Measurements from ENCODE around the gene AGPAT2.
"Not testable (repeated sequence)": the region's sequence is repeated elsewhere in the genome, so short reads cannot be mapped to it uniquely, and the experiment has no call there.

AGPAT2 gene

DNA sequence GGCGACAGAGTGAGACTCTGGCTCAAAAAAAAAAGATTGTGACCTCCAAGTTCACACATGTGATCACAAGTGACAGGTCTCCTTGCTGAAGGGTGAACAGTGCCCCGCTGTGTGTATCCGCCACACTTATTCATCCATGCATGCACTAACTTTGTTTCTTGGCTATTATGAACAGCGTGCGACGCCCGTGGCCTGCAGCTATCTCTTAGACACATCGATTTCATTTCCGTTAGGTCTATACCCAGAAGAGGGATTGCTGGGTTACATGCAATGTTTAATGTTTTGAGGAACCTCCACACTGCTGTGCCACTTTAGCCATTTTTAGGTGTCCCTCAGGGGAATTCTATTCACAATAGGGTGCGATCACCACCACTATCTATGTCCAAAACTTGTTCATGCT lies 36.6 kb downstream of the AGPAT2 start:
- DNase-seq = no peak

DNA sequence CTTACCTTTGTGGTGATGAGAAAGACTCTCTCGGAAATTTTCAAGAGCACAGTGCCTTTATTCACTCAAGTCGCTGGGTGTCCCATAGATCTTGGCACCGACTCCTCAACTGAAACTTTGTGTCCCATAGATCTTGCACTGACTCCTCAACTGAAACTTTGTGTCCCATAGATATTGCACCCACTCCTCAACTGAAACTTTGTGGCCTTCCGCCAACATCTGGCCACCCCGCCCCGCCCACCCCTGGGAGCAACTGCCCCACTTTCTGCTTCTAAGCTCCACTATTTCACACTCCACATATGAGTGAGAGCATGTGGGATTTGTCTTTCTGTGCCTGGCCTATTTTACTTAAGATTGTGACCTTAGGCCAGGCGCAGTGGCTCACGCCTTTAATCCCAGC lies 37.2 kb downstream of the AGPAT2 start:
- no peak for DNase-seq

DNA sequence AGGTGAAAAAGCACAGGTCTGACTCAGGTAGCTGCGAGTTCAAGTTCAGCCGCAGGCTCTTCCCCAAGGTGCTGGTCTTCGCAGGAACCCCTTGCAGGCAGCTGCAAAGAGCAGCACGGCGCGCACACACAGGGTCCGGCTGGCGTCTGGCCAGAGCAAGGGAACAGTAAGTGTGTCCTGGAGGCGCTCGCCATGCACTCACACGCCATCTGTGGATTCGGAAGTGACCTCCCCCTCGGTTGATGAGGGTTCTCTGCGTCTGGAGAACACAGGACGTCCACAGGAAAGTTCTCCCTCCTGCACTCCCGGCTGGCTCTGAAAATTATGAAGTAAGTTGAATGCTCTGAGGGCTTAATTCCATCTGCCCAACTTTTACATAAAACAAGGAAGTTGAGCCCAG lies 38.5 kb downstream of the AGPAT2 start:
- DNase-seq = no peak

DNA sequence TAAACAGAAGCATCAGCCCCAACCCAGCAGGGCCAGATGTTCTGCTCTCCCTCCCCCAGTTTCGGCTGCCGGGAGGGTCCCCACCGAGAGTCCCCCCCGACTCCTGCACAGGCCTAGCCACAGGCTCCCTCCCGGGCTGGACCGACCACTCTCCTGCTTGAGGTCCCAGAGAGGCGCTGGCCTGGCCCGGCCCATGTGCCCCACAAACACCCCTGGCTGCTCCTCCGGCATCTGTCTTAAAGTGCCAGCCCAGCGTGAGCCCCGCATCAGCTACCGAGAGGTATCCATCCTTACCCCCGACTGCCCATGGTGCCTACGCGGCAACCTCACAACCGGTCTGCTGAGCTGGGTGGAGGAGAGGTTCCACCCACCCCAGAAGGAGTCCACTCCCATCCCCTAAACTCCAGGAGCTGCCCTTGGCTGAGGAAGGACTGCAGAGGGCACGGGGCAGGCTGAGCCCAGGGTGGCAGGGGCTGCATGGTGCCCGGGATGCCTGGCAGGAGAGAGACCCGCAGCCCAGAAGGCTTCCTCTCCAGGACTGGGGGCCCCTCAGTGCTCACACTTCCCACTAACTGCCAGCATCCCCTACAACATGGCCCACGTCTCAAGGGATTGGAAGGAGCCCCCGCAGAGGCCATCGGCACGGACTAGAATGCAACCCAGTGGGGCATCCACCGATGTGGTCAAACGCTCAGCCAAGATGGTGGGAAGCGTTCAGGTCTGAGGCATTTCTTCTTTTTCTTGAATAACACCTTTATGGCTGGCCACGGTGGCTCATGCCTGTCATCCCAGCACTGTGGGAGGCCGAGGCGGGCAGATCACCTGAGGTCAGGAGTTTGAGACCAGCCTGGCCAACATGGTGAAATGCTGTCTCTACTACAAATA lies 40.2 kb downstream of the AGPAT2 start:
- DNase-seq = no peak

DNA sequence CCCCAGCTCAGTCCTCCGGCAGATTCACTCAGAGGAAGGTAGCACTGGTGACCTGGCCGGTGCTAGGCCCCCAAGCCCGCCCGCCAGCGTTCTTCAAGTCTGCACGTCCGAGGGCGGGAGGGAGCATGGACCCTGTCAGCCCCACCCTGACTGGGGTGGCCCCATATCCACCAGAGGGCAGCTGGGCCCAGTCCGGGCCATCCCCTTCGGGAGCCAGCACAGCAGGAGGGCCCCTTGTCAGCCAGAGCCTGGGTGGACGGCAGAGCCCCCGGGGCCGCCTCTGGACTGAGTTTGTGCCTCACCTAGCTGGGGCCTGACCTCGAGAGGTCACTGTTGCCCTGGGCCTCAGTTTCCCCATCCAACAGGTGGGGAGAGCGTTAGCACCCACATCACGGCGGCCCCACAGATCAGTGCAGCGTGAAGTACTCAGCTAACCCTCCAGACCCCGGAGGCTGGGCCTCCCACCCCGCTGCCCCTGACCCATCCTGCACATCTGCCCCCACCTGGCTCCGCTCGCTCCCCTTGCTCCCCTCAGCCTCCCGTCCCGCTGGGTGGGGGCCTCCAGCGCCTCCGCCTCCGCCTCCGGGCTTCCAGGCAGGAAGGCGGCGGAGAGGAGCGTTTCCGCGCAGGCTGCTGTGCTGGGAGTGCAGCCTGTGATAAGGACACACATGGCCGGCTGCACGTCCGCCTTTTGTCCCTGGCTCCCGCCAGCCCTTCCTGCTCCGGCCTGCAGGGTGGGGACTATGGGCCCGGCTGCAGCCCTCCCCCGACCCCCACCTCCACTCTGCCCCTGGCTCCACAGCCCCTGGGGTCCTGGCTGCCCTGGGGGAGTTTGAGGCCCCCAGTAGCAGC lies 41.1 kb downstream of the AGPAT2 start:
- DNase-seq = no peak

DNA sequence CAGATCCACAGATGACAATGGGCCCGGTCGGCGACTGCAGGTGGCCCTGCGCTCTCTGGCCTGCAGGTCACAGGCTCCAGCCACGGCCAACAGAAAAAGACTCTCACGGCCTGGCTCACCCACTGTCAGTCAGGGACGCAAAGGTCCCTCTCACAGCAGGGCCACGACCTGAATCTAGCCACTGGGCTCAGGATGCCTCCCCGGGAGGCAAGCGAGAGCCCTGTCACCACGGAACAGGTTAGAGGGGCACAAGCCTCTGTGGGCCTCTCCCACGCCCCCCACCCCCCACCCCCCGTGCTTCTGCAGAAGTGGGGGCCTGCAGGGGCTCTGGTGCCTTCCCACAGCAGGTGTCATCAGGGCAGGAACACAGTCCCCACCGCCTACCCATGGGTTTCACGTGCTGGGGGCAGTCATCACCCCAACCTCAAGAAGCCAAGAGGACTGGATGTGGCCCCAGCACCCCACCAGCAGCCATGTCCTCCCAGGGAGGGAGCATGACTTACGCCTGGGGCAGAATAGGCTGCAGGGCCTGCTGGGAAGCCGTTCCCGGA lies 41.8 kb downstream of the AGPAT2 start:
- no peak for DNase-seq

DNA sequence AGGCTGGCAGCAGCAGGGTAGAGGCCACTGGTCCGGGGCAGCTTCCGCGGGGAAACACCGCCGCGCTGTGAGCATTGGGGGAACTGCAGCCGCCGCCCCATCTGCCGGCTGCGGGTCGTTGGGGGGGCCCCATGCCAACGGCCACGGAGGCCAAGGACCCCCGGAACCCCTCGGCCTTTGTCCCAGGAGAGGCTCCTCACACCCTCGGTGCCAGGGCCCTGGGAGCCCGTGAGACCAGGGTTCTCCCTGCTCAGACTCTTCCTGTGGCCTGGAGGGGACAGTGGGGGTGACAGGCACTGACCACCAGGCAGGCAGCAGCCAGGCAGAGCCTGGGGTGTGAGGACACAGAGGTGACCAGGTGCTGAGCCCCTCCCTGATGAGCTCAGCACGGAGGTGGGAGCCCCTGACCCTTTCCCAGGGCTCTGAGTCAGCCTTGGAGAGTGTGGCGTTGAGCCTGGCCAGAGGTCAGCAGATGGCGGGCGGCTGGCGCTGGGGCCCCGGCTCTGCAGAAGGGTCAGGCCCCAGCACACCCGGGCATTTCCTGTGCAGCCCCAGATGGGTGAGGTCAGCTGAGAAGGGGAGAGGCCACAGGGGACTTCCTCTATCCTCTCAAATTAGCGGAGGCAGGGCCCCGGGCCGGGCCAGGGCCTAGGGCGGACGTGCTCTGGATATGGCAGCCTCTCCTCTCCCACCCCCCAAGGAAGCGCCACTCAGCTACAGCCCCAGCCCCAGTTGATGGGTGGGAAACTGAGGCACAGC lies 42.5 kb downstream of the AGPAT2 start:
- DNase-seq = peak in 35 of 58 donors; percentile 6 to 68 (median 34)

DNA sequence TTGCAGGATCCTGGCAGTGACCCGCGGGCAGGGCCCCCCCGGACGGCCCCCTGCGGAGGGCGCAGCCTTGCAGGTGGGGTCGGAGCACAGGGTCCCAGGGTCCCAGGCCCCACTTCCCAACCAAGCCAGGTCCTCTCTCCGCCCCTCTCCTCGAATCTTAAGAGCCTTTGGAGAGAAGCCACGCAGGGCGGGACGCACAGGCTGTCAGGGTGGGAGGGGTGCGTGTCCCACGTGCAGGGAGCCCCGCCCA lies 43.0 kb downstream of the AGPAT2 start:
- peak in 12 of 58 donors; percentile 15 to 53 (median 43) for DNase-seq

DNA sequence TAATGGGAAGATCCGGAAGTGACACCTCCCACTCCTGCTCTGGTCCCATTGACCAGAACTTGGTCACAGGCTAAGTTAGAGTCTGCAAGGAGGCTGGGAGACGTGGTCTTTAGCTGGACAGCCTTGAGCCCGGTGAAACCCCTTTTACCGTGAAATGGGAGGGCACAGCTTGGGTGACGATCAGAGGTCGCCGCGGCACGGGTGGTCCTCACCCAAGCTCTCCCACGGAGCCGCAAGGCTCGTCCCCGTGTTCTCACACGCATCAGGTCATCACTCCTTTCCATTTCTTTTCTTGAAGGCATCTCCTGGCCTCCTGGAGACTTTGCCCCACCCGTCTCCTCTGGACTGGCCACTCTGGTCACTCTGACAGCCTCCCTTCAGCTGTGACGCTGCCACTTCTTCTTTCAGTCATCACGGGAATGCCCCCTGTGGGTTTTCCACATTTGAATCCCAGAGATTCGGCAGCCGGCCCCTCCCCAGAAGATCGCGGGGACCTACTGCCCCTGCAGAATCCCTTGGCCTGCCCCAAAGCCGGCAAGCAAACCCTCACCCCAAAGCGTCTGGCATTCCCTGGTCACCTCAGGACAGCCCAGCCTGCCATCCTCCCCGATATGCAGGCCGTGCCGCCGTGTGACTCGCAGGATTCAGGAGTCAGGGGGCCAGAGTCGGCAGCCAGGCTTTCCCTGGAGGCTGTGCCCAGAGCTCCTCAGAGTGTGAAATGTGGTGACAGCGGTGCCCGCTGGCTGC lies 43.5 kb downstream of the AGPAT2 start:
- DNase-seq = no peak

DNA sequence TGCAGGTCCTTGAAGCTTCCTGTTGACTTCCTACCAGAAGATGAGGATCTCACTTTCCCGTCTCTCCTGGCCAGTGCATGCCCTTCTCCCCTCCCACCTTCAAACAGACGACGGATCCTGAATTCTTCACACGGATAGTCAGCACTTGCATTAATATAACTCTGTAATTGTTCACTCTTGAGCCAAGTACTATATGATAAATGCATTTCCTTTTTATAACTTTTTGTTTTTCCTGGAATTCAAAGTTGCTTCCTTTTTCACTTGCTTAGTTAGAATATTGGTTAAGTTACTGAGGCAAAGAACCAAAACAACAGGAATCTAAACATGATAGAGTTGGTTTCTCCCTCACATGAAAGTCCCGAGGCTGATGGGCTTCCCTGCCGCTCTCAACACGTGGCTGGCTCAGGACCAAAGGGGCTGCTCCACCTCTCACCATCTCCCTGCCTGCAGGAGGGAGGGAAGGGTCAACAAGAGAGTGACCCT lies 44.8 kb downstream of the AGPAT2 start:
- DNase-seq = no peak

DNA sequence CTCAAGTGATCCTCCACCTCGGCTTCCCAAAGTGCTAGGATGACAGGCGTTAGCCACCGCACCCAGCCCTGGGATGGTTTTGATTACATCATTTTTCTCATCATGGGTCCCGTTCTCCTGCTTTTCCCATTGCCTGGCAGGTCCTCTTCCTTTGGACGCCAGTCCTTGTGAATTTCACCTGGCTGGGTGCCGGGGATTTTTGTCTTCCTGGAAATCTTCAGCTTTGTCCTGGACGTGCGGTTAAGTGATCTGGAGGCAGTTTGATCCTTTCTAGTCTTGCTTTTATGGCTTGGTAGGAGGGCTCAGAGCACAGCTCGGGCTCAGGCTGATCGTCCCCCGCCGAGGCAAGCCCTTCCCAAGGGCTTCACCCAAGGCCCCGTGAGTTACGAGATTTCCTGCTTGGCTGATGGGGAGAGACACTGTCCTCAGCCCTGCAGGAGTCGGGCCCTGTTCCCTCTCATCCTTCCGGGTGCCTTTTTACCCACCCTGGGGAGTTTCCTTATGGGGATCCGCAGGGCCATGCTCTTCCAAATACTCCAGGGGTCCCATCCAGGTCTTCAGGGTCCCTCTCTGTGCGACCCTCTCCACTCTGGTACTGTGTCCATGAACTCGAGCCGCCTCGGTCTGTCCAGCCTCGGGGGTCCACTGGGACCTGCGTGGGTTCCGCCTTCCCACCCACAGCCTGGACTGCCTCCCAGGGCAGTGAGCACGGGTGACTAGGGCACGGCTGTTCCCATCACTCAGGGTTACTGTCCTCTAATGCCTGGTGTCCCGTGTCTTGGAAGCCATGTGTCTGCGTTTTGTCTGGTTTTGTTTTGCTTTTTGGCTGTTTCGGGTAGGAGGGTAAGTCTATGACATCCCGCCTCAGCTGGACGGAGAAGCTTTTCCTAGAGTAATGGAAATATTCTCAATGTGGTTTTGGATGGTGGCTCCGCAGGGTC lies 46.8 kb downstream of the AGPAT2 start:
- no peak for DNase-seq

DNA sequence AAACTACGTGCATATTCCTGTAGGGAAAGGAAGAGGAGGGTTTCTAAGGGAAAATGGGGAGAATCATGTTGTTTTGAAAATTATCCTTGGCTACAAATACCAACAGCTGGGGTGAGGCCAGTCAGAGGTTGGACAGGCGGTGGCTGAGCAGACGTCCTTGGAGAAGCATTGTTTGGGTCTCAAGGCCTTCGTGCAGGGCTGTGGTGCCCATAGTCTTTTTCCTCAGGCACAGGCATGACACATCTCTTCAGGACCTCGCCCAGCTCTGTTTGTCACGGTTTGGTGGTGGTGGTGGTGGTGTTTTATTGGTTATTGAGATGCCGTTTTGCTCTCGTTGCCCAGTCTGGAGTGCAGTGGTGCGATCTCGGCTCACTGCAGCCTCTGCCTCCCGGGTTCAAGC lies 52.4 kb downstream of the AGPAT2 start:
- no peak for DNase-seq

DNA sequence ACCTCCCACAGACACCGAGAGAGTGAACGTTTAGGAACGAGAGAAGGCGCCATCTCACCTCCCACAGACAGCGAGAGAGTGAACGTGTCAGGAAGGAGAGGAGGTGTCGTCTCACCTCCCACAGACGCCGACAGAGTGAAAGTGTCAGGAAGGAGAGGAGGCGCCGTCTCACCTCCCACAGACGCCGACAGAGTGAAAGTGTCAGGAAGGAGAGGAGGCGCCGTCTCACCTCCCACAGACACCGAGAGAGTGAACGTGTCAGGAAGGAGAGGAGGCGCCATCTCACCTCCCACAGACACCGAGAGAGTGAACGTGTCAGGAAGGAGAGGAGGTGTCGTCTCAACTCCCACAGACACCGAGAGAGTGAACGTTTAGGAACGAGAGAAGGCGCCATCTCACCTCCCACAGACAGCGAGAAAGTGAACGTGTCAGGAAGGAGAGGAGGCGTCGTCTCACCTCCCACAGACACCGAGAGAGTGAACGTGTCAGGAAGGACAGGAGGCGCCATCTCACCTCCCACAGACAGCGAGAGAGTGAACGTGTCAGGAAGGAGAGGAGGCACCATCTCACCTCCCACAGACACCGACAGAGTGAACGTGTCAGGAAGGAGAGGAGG lies 54.7 kb downstream of the AGPAT2 start:
- not testable (repeated sequence) for DNase-seq

DNA sequence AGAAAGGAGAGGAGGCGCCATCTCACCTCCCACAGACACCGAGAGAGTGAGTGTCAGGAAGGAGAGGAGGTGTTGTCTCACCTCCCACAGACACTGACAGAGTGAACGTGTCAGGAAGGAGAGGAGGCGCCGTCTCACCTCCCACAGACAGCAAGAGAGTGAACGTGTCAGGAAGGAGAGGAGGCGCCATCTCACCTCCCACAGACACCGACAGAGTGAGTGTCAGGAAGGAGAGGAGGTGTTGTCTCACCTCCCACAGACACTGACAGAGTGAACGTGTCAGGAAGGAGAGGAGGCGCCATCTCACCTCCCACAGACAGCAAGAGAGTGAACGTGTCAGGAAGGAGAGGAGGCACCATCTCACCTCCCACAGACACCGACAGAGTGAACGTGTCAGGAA lies 55.2 kb downstream of the AGPAT2 start:
- DNase-seq = not testable (repeated sequence)

DNA sequence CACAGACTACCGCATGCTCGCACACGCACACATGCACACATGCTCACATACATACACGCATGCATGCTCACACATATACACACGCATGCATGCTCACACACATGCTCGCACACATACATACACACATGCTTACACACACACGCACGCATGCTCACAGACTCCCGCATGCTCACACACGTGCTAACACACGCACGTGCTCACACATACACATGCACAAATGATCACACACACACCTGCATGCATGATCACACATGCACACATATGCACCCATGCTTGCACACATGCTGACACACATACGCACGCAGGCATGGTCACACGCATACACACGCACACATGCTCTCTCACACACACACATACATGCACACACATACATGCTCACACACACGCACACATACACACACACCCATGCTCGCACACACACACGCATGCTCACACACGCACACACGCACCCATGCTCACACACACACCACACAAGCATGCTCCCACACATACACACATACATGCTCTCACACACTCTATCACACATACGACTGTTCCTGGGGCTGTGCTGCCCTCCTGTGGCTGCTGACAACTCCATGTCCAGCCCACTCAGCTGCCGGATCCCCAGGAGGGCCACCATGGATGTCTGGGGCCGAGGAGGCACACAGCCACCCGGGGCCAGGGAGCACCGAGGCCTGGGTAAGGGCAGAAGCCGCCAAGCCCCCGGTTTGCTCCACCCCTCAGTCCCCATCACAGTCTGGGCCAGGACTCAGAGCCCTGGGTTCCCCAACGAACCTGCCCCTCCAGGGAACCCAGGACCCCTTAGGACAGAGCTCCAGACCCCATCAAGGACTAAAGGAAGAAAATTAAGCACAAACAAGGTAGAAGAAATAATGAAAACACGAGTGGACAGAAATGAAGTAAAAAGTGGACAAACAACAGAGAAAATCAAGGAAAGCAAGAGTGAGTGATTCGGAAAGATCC lies 55.9 kb downstream of the AGPAT2 start:
- DNase-seq = peak in 45 of 58 donors; percentile 13 to 72 (median 42)

DNA sequence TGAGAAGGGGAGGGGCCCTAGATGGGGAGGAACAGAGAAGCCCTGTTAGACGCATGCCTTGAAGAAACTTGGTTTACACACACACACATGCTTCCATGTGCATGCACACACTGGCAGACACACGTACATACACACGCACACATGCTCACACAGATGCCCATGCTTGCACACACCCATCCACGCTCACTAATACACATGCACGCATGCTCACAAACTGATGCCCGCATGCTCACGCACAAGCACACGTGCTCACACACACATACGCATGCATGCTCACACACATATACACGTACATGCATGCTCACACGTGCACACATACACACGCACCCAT lies 56.6 kb downstream of the AGPAT2 start:
- DNase-seq = no peak

DNA sequence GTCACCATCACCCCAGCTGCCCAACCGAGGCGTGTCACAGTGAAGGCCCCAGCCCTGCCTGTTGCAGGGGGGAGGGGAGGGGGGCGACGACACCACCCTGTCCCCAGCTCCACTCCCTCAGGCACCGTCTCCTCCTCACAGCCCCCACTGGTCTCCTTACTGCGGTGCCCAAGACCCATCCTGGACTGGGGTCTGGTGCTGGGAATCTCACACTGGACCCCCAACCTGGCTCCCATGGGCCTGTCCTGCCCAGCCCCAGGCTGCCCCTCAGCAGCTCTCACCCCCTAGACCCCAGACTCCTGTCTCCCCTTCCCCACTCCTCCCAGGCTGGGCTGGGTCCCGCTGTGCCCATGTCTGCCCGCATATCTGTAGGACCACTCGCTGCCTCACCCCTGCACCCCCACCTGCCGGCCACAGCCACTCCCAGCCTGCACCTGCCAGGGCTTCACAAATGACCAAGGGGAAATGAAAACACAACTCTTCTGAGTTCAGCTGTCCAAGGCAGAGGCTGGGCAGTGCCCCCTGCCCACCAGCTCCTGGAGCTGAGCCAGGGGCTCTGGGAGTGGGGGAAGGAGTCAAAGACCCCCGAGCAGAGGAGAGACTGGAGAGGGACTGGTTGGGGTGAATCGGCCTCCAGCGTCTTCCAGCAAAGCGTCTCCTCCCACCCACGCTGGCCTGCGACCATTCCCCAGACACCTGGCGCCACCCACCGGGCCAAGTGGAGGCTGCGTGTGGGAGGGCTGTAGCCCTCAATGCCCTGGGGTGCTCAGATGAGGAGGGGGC lies 57.2 kb downstream of the AGPAT2 start:
- DNase-seq = peak in 13 of 58 donors; percentile 3 to 35 (median 22)
